PC-3 (cell line): ENCODE measurements around the gene VPS13A. TPM values are rescaled to one million over a fixed set of nuclear protein-coding genes. Genes with fewer than 3 reads are reported as not detected.

Source experiments
- ATAC-seq: fragments of 200-7000 bp; cut with Tn5 transposase; 2 replicates; pipeline ENCODE4 v1.9.1; 2020; ENCODE audit warnings: mild to moderate bottlenecking, moderate library complexity
- BruUV-seq: library from RNA; stranded (reverse); fragments of 400-500 nt; replicated peaks from 2 replicates; lab custom pipeline; 2021; lab: Mats Ljungman, UMichigan
- CTCF ChIA-PET: fragments of 300-600 bp; sonication (Branson Sonifier 250); formaldehyde crosslinking; loops from one replicate; lab custom pipeline; 2022; ENCODE audit warnings: antibody characterized with exemption; lab: Charles Lee
- POLR2A ChIA-PET: fragments of 300-600 bp; sonication (Branson Sonifier 250); formaldehyde crosslinking; loops from one replicate; lab custom pipeline; 2022; ENCODE audit warnings: antibody characterized with exemption; ENCODE audit not compliant: unreplicated experiment; lab: Charles Lee
- DNase-seq: peaks from one replicate; pipeline ENCODE4 v3.0.0-alpha.2; 2015
- H2AFZ ChIP-seq: fragments of 300-600 bp; sonication (generic); 2 replicates; pipeline ENCODE4 v1.6.0; 2016; ENCODE audit warnings: antibody characterized with exemption, low read length
- H3F3A ChIP-seq: fragments of 300-600 bp; sonication (generic); one replicate; pipeline ENCODE4 v1.6.0; 2017; ENCODE audit warnings: antibody characterized with exemption, low read length, control low read depth, mild to moderate bottlenecking; ENCODE audit not compliant: unreplicated experiment
- H3K27ac ChIP-seq: fragments of 300-600 bp; sonication (generic); 2 replicates; pipeline ENCODE4 v1.5.1; 2016; ENCODE audit warnings: mild to moderate bottlenecking, low read length
- H3K27me3 ChIP-seq: fragments of 300-600 bp; sonication (generic); 2 replicates; pipeline ENCODE4 v1.6.1; 2016; ENCODE audit warnings: low read length, mixed read lengths
- H3K36me3 ChIP-seq: fragments of 300-600 bp; sonication (generic); 2 replicates; pipeline ENCODE4 v1.6.1; 2016; ENCODE audit warnings: low read depth, mixed run types, low read length, mixed read lengths
- H3K4me1 ChIP-seq: fragments of 300-600 bp; sonication (generic); 2 replicates; pipeline ENCODE4 v1.5.1; 2016; ENCODE audit warnings: low read length; ENCODE audit not compliant: insufficient read depth
- H3K4me2 ChIP-seq: fragments of 300-600 bp; sonication (generic); 2 replicates; pipeline ENCODE4 v1.6.0; 2016; ENCODE audit warnings: low read length
- H3K4me3 ChIP-seq: fragments of 300-600 bp; sonication (generic); 2 replicates; pipeline ENCODE4 v1.5.1; 2016; ENCODE audit warnings: mild to moderate bottlenecking, low read length, mixed read lengths
- H3K79me2 ChIP-seq: fragments of 300-600 bp; sonication (generic); 2 replicates; pipeline ENCODE4 v1.6.1; 2017; ENCODE audit warnings: low read length, mixed read lengths
- H3K9ac ChIP-seq: fragments of 300-600 bp; sonication (generic); 2 replicates; pipeline ENCODE4 v1.6.0; 2016; ENCODE audit warnings: mild to moderate bottlenecking, low read length
- H3K9me2 ChIP-seq: fragments of 300-600 bp; sonication (generic); replicated peaks from 2 replicates; pipeline ENCODE4 v1.6.1; 2016; ENCODE audit warnings: mixed run types, low read length, mixed read lengths
- H3K9me3 ChIP-seq: fragments of 300-600 bp; sonication (generic); 2 replicates; pipeline ENCODE4 v1.6.1; 2016; ENCODE audit warnings: low read length, mixed read lengths
- H4K20me1 ChIP-seq: fragments of 300-600 bp; sonication (generic); 2 replicates; pipeline ENCODE4 v1.6.1; 2016; ENCODE audit warnings: low read length, mixed read lengths
- EZH2 ChIP-seq: fragments of 300-600 bp; sonication (generic); IDR thresholded peaks from one replicate; pipeline ENCODE4 v1.6.1; 2017; ENCODE audit warnings: antibody characterized with exemption, mild to moderate bottlenecking, low read length; ENCODE audit not compliant: unreplicated experiment
- EZH2phosphoT487 ChIP-seq: fragments of 300-600 bp; sonication (generic); IDR thresholded peaks from 2 replicates; pipeline ENCODE4 v1.6.1; 2018; ENCODE audit warnings: mild to moderate bottlenecking, antibody characterized with exemption, low read length, borderline replicate concordance
- intact Hi-C: fragments of 100-400 bp; cut with micrococcal nuclease; formaldehyde crosslinking; loops from 2 replicates; pipeline ENCODE4 v1.9.0; 2023
- total RNA-seq: library from RNA; depleted of rRNA; stranded (reverse); fragments of >200 nt; gene quantifications from 2 replicates; pipeline ENCODE4 v1.2.3, GENCODE V29; 2014
- TF ChIP-seq, protein P1 (sequence below): fragments of 300-600 bp; sonication (generic); conservative IDR thresholded peaks from 2 replicates; pipeline ENCODE4 v1.5.1; 2017; ENCODE audit warnings: antibody characterized with exemption, low read depth, mild to moderate bottlenecking, low read length

VPS13A gene
- total RNA-seq, 1 experiment from 2014 or later = 17.5 TPM

DNA sequence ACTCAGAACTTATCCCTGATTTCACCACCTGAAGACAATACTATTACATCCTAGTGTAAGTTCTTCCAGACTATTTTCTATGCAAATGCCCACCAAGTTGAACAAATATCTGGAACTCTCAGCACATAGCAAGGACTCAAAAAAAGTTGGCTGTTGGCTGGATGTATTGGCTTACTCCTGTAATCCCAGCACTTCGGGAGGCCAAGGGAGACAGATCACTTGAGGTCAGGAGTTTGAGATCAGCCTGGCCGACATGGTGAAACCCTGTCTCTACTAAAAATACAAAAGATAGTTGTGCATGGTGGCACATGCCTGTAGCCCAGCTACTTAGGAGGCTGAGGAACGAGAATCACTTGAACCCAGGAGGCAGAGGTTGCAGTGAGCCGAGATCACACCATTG is 15.0 kb upstream of the VPS13A start:
- DNase-seq (no peak), ATAC-seq (no peak)
- intact Hi-C loops = no loop called here
- Histone ChIP-seq H3K36me3 (no peaks in the 10 kb centered on the region), H3K27me3 (peaks cover 12% of the 10 kb centered on the region; the same call in 1 of the 2 replicates), H2AFZ (no peak overlapping the region), H3K4me2 (no peak overlapping the region), H3K4me3 (no peak overlapping the region), H3K9me2 (no peaks in the 10 kb centered on the region), H3K4me1 (no peaks in the 10 kb centered on the region), H3K79me2 (no peaks in the 10 kb centered on the region), H3K9ac (no peak overlapping the region), H3K27ac (no peak overlapping the region), H4K20me1 (no peaks in the 10 kb centered on the region), H3F3A (no peaks in the 10 kb centered on the region), H3K9me3 (no peaks in the 10 kb centered on the region)
- BruUV-seq = no TSS peak
- CTCF ChIA-PET = no interaction called here
- POLR2A ChIA-PET = no interaction called here
- TF ChIP-seq EZH2 (no peak), EZH2phosphoT487 (no peak)
- TF ChIP-seq, protein P1, sequence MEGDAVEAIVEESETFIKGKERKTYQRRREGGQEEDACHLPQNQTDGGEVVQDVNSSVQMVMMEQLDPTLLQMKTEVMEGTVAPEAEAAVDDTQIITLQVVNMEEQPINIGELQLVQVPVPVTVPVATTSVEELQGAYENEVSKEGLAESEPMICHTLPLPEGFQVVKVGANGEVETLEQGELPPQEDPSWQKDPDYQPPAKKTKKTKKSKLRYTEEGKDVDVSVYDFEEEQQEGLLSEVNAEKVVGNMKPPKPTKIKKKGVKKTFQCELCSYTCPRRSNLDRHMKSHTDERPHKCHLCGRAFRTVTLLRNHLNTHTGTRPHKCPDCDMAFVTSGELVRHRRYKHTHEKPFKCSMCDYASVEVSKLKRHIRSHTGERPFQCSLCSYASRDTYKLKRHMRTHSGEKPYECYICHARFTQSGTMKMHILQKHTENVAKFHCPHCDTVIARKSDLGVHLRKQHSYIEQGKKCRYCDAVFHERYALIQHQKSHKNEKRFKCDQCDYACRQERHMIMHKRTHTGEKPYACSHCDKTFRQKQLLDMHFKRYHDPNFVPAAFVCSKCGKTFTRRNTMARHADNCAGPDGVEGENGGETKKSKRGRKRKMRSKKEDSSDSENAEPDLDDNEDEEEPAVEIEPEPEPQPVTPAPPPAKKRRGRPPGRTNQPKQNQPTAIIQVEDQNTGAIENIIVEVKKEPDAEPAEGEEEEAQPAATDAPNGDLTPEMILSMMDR = no peak

DNA sequence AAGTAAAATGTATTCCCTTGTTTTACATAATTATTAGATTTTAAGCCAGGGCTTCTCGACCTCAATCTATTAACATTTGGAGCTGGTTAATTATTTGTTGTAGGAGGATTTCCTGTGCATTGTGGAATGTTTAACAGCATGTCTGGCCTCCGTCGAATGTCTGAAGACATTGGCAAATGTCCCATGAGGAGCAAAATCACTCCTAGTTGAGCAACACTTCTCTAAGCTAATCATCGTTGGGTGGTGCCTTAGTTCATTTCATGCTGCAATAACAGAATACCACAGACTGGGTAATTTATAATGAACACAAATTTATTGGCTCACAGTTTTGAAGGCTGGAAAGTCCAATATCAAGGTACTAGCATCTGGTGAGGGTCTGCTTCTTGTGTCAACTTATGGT is 13.4 kb upstream of the VPS13A start:
- Histone ChIP-seq H3F3A (no peaks in the 10 kb centered on the region), H3K27ac (no peak overlapping the region), H3K4me3 (no peak overlapping the region), H2AFZ (no peak overlapping the region), H3K79me2 (no peaks in the 10 kb centered on the region), H4K20me1 (no peaks in the 10 kb centered on the region), H3K36me3 (no peaks in the 10 kb centered on the region), H3K4me2 (no peak overlapping the region), H3K9me3 (no peaks in the 10 kb centered on the region), H3K27me3 (peaks cover 12% of the 10 kb centered on the region; the same call in 1 of the 2 replicates), H3K4me1 (no peaks in the 10 kb centered on the region; the same call in 1 of the 2 replicates), H3K9ac (no peak overlapping the region), H3K9me2 (no peaks in the 10 kb centered on the region)
- ATAC-seq (no peak), DNase-seq (no peak)
- ChIA-PET CTCF (no interaction called here), POLR2A (no interaction called here)
- intact Hi-C loops = no loop called here
- no TSS peak for BruUV-seq
- TF ChIP-seq EZH2phosphoT487 (no peak), EZH2 (no peak)
- TF ChIP-seq, protein P1 = no peak

DNA sequence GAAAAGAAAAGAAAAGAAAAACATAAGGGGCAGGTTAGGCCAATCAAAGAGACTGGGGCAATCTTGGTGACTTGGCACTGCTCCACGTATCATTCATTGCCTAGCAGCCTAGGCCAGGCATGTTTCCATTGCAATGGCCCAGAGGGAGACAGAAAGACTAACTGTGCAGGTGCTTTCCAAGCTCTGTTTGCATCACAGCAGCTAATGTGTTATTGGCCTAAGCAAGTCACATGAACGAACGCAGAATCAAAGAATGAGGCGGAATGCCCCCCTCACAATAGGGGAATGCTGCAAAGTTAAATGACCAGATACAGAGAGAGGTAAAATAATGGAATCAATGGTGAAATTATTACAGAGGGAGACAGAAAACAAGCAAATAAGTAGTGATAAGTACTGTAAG is 11.1 kb upstream of the VPS13A start:
- Histone ChIP-seq H3K4me2 (no peak overlapping the region), H3K27me3 (peaks cover 4% of the 10 kb centered on the region; the same call in 1 of the 2 replicates), H3K9me2 (no peaks in the 10 kb centered on the region), H3K9me3 (no peaks in the 10 kb centered on the region), H3K9ac (no peak overlapping the region), H3K27ac (no peak overlapping the region), H3K4me1 (no peaks in the 10 kb centered on the region; the same call in 1 of the 2 replicates), H3K36me3 (no peaks in the 10 kb centered on the region), H4K20me1 (no peaks in the 10 kb centered on the region), H3F3A (no peaks in the 10 kb centered on the region), H2AFZ (no peak overlapping the region), H3K4me3 (no peak overlapping the region), H3K79me2 (no peaks in the 10 kb centered on the region)
- CTCF ChIA-PET = no interaction called here
- DNase-seq = no peak
- no peak for ATAC-seq
- POLR2A ChIA-PET = no interaction called here
- no TSS peak for BruUV-seq
- TF ChIP-seq EZH2 = no peak
- no peak for TF ChIP-seq EZH2phosphoT487
- TF ChIP-seq, protein P1 = no peak
- intact Hi-C loops = no loop called here
